Measurements from ENCODE around the gene OBP2A. TPM values are rescaled to one million over a fixed set of nuclear protein-coding genes. Genes with fewer than 3 reads are reported as not detected.

OBP2A gene
- total and polyA plus RNA-seq, 2 donors (not counting 3 experiments of a cell fraction or from before 2014, with no cell fraction given): not detected

DNA sequence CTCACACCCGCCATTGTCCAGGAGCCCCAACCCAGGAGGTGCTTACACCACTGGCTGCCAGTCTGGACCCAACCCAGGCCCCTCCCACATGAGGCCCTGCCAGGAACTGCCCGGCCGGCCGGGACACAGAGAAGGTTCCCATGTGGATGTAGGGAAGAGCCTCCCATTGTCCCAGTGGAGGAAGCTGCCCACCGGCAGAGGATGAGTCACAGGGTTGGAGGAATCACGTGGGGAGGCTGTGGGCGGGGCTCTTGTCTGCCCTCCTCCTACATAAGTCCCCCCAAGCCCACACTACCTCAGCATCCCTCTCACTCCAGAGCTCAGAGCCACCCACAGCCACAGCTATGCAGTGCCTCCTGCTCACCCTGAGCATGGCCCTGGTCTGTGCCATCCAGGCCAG, 41.7 kb downstream of the OBP2A start:
- H3K79me2 ChIP-seq (ENCODE audit: control insufficient read depth, insufficient read depth, low read length): no peaks in the 10 kb centered on the region
- no peaks in the 10 kb centered on the region for H4K20me1 ChIP-seq (replicated peaks; ENCODE audit: control insufficient read depth, extremely low read depth, insufficient read depth, low read length)
- H3K9me3 ChIP-seq (replicated peaks; ENCODE audit: control insufficient read depth, insufficient read depth, low read length): no peaks in the 10 kb centered on the region
- H3K4me3 ChIP-seq (replicated peaks in 1 of 3; ENCODE audit: insufficient read depth in 1 of 3, low read depth in 1 of 3, low read length in 3 of 3): no peak overlapping the region
- intact Hi-C loops (cut with micrococcal nuclease): no loop called here
- dilution Hi-C loops (cut with MboI; ENCODE audit: extremely low pct_ligation_motif_present, low sequenced_read_pairs): no loop called here
- TF ChIP-seq, protein P1, sequence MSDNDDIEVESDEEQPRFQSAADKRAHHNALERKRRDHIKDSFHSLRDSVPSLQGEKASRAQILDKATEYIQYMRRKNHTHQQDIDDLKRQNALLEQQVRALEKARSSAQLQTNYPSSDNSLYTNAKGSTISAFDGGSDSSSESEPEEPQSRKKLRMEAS (IDR thresholded peaks at IDR 0.05; ENCODE audit: insufficient read depth, insufficient read length): peak; percentile 24
- no peak for TF ChIP-seq JUN (IDR thresholded peaks at IDR 0.05; ENCODE audit: borderline replicate concordance, insufficient read depth, insufficient read length, low read depth)
- DNase-seq (ENCODE audit: low read depth, low spot score) (peak; percentile 31), FAIRE-seq (no peak)
- H3K4me2 ChIP-seq (ENCODE audit: insufficient read depth, low read length): no peak overlapping the region
- no peaks in the 10 kb centered on the region for H3K27me3 ChIP-seq (ENCODE audit: control insufficient read depth in 2 of 2, insufficient read depth in 2 of 2, low read length in 2 of 2)
- no TSS peak for BruUV-seq (replicated peaks)
- no peaks in the 10 kb centered on the region for H3K9me1 ChIP-seq (replicated peaks; ENCODE audit: control insufficient read depth, extremely low read depth, insufficient read depth, low read length)
- H3K36me3 ChIP-seq (ENCODE audit: control insufficient read depth in 2 of 2, extremely low read depth in 1 of 2, insufficient read depth in 2 of 2, low read length in 2 of 2): no peaks in the 10 kb centered on the region
- no peak overlapping the region for H3K9ac ChIP-seq (replicated peaks; ENCODE audit: extremely low read depth, insufficient read depth, low read length)
- H3K27ac ChIP-seq (ENCODE audit: insufficient read depth, low read depth, low read length): peak overlapping the region; percentile 3
- CTCF ChIA-PET: no interaction called here
- peak overlapping the region; percentile 37 for H2AFZ ChIP-seq (ENCODE audit: low read depth, low read length)
- POLR2A ChIA-PET: no interaction called here
- peaks cover 6% of the 10 kb centered on the region for H3K4me1 ChIP-seq (ENCODE audit: control insufficient read depth, extremely low read depth, insufficient read depth, low read length)

DNA sequence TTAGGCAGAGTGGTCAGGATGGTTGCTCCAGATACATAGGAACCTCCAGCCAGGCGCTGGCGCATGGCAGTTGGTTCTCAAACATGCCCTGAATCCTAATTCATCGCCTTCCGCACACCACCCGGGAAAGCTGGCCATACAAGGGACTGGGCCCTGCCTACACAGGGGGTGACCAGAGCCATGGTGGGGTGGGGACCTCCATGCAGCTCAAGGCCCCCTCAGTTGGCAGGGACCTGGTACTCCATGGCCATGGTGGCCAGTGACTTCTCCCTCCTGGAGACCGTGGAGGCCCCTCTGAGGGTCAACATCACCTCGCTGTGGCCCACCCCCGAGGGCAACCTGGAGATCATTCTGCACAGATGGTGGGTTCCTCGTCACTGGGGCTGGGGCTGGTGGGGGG, 42.4 kb downstream of the OBP2A start:
- Histone ChIP-seq H3K9me1 (replicated peaks; ENCODE audit: control insufficient read depth, extremely low read depth, insufficient read depth, low read length) (no peaks in the 10 kb centered on the region), H3K27ac (ENCODE audit: insufficient read depth, low read depth, low read length) (no peak overlapping the region), H3K9me3 (replicated peaks; ENCODE audit: control insufficient read depth, insufficient read depth, low read length) (no peaks in the 10 kb centered on the region), H4K20me1 (replicated peaks; ENCODE audit: control insufficient read depth, extremely low read depth, insufficient read depth, low read length) (no peaks in the 10 kb centered on the region), H3K79me2 (ENCODE audit: control insufficient read depth, insufficient read depth, low read length) (no peaks in the 10 kb centered on the region), H3K27me3 (ENCODE audit: control insufficient read depth in 2 of 2, insufficient read depth in 2 of 2, low read length in 2 of 2) (no peaks in the 10 kb centered on the region), H3K36me3 (ENCODE audit: control insufficient read depth in 2 of 2, extremely low read depth in 1 of 2, insufficient read depth in 2 of 2, low read length in 2 of 2) (no peaks in the 10 kb centered on the region), H2AFZ (ENCODE audit: low read depth, low read length) (no peak overlapping the region), H3K4me3 (replicated peaks in 1 of 3; ENCODE audit: insufficient read depth in 1 of 3, low read depth in 1 of 3, low read length in 3 of 3) (no peak overlapping the region), H3K9ac (replicated peaks; ENCODE audit: extremely low read depth, insufficient read depth, low read length) (no peak overlapping the region), H3K4me2 (ENCODE audit: insufficient read depth, low read length) (no peak overlapping the region), H3K4me1 (ENCODE audit: control insufficient read depth, extremely low read depth, insufficient read depth, low read length) (peaks cover 6% of the 10 kb centered on the region)
- TF ChIP-seq POLR2AphosphoS5 (IDR thresholded peaks at IDR 0.05; ENCODE audit: insufficient read depth, low read depth, low read length): no peak
- TF ChIP-seq GATA2 (IDR thresholded peaks at IDR 0.05; ENCODE audit: insufficient read depth, insufficient read length, low read depth, low read length): no peak
- no peak for TF ChIP-seq POLR2A (IDR thresholded peaks at IDR 0.05; ENCODE audit: low read depth, low read length)
- TF ChIP-seq FOS (IDR thresholded peaks at IDR 0.05; ENCODE audit: borderline replicate concordance, insufficient read depth, low read length): no peak
- no peak for TF ChIP-seq JUN (IDR thresholded peaks at IDR 0.05; ENCODE audit: borderline replicate concordance, insufficient read depth, insufficient read length, low read depth)
- no peak for TF ChIP-seq EZH2 (IDR thresholded peaks at IDR 0.05; ENCODE audit: borderline replicate concordance, low read depth, low read length, severe bottlenecking)
- TF ChIP-seq, protein P1 (IDR thresholded peaks at IDR 0.05; ENCODE audit: insufficient read depth, insufficient read length): no peak
- no peak for TF ChIP-seq MYC (IDR thresholded peaks at IDR 0.05; ENCODE audit: low read depth, low read length)
- TF ChIP-seq, protein P2, sequence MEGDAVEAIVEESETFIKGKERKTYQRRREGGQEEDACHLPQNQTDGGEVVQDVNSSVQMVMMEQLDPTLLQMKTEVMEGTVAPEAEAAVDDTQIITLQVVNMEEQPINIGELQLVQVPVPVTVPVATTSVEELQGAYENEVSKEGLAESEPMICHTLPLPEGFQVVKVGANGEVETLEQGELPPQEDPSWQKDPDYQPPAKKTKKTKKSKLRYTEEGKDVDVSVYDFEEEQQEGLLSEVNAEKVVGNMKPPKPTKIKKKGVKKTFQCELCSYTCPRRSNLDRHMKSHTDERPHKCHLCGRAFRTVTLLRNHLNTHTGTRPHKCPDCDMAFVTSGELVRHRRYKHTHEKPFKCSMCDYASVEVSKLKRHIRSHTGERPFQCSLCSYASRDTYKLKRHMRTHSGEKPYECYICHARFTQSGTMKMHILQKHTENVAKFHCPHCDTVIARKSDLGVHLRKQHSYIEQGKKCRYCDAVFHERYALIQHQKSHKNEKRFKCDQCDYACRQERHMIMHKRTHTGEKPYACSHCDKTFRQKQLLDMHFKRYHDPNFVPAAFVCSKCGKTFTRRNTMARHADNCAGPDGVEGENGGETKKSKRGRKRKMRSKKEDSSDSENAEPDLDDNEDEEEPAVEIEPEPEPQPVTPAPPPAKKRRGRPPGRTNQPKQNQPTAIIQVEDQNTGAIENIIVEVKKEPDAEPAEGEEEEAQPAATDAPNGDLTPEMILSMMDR (IDR thresholded peaks at IDR 0.05; ENCODE audit: extremely low read depth in 1 of 2, insufficient read depth in 1 of 2, low read depth in 1 of 2, low read length in 2 of 2): no peak
- CTCF ChIA-PET: no interaction called here
- intact Hi-C loops (cut with micrococcal nuclease): no loop called here
- no TSS peak for BruUV-seq (replicated peaks)
- DNase-seq (ENCODE audit: low read depth, low spot score) (no peak), FAIRE-seq (no peak)
- POLR2A ChIA-PET: no interaction called here
- dilution Hi-C loops (cut with MboI; ENCODE audit: extremely low pct_ligation_motif_present, low sequenced_read_pairs): no loop called here
